AG09309 (cell line): ENCODE measurements around the gene ADAMTSL3.

Experiments used
- DNase-seq: peaks from one replicate; pipeline ENCODE4 v3.0.0-alpha.2; 2010; ENCODE audit warnings: low read depth
- H3K4me3 ChIP-seq: 2 replicates; pipeline ENCODE4 v1.5.1; 2011; ENCODE audit warnings: mild to moderate bottlenecking, low read depth, low read length, moderate library complexity; ENCODE audit not compliant: control insufficient read depth
- CTCF ChIP-seq: IDR thresholded peaks from 2 replicates; pipeline ENCODE4 v1.5.1; 2011; ENCODE audit warnings: mild to moderate bottlenecking, low read depth, low read length, inconsistent platforms; ENCODE audit not compliant: insufficient read depth, control insufficient read depth; ENCODE audit errors: missing control alignments

ADAMTSL3 gene

GRCh38 chr15:83943849-83944404 is 290.0 kb downstream of the ADAMTSL3 start:
- DNase-seq = no peak

GRCh38 chr15:83947156-83947555 is 293.2 kb downstream of the ADAMTSL3 start:
- no peak overlapping the region for H3K4me3 ChIP-seq
- DNase-seq = no peak
- TF ChIP-seq CTCF = no peak

More at GRCh38 chr15:83943849-83944404, 290.0 kb downstream of the ADAMTSL3 start:
- TF ChIP-seq CTCF = no peak
- no peak overlapping the region for H3K4me3 ChIP-seq

GRCh38 chr15:83954506-83954905 is 300.6 kb downstream of the ADAMTSL3 start:
- no peak overlapping the region for H3K4me3 ChIP-seq
- no peak for DNase-seq
- TF ChIP-seq CTCF = no peak

GRCh38 chr15:83955806-83956265 is 301.9 kb downstream of the ADAMTSL3 start:
- no peak for TF ChIP-seq CTCF
- H3K4me3 ChIP-seq = no peak overlapping the region
- no peak for DNase-seq

GRCh38 chr15:83956887-83957286 is 303.0 kb downstream of the ADAMTSL3 start:
- TF ChIP-seq CTCF = no peak
- no peak for DNase-seq
- no peak overlapping the region for H3K4me3 ChIP-seq

- TF ChIP-seq CTCF = no peak
- DNase-seq = no peak
- H3K4me3 ChIP-seq = no peak overlapping the region
These were observed 305.6 kb downstream of the ADAMTSL3 start for GRCh38 chr15:83959477-83959876.
